Endothelial cell of umbilical vein (primary cell): ENCODE results near the gene SLC35F5.
A peak's percentile ranks its signal among the peaks of the same experiment; 100 is the strongest.

ENCODE experiments used
- CTCF ChIP-seq, 2 donors: IDR thresholded peaks; 1 replicate in 1 of 2; 2 replicates in 1 of 2; pipeline ENCODE4 v1.5.1; 2011; ENCODE audit warnings: low read length in 2 of 2, mild to moderate bottlenecking in 2 of 2, moderate library complexity in 2 of 2, control low read depth in 1 of 2, inconsistent platforms in 1 of 2, low read depth in 1 of 2; ENCODE audit not compliant: insufficient read depth in 1 of 2; ENCODE audit errors: extremely low read depth in 1 of 2
- GATA2 ChIP-seq: IDR thresholded peaks from 2 replicates; pipeline ENCODE4 v1.7.0; 2011; ENCODE audit warnings: low read depth, mild to moderate bottlenecking, moderate library complexity, mixed read lengths, low read length; ENCODE audit not compliant: insufficient read length, insufficient read depth
- POLR2A ChIP-seq: IDR thresholded peaks from 2 replicates; pipeline ENCODE4 v1.6.1; 2012; ENCODE audit warnings: low read depth, mild to moderate bottlenecking, control low read depth, low read length
- POLR2AphosphoS5 ChIP-seq: IDR thresholded peaks from 2 replicates; pipeline ENCODE4 v1.6.1; 2012; ENCODE audit warnings: low read depth, mild to moderate bottlenecking, control low read depth, low read length, moderate library complexity; ENCODE audit not compliant: insufficient read depth

- TF ChIP-seq CTCF (IDR thresholded peaks at IDR 0.05; ENCODE audit: extremely low read depth in 1 of 2, insufficient read depth in 1 of 2, low read depth in 1 of 2, low read length in 2 of 2) (no peak), POLR2A (no peak), POLR2AphosphoS5 (no peak), GATA2 (peak; percentile 64)
These were observed 6.1 kb upstream of the SLC35F5 start for GRCh38 chr2:113762377-113763118.
